Liver (tissue), 3 donors: Measurements from ENCODE around the gene MSH4.

Experiments
- HNF4A ChIP-seq, 2 donors: conservative IDR thresholded peaks; 2 replicates each; pipeline ENCODE4 v1.6.1; 2016; ENCODE audit warnings: antibody characterized with exemption in 2 of 2, mild to moderate bottlenecking in 2 of 2
- HNF4G ChIP-seq: IDR thresholded peaks from 2 replicates; pipeline ENCODE4 v1.6.1; 2016; ENCODE audit warnings: antibody characterized with exemption
- YY1 ChIP-seq: IDR thresholded peaks from 2 replicates; pipeline ENCODE4 v1.6.1; 2016; ENCODE audit warnings: antibody characterized with exemption, mild to moderate bottlenecking
- TF ChIP-seq, protein P1 (sequence below): fragments of 150-350 bp; IDR thresholded peaks from 2 replicates; pipeline ENCODE4 v1.5.1; 2017; ENCODE audit warnings: improper control_type of control experiment, low read depth, low read length; ENCODE audit not compliant: missing input control
- TF ChIP-seq, protein P2 (sequence below): IDR thresholded peaks from 2 replicates; pipeline ENCODE4 v1.6.1; 2016; ENCODE audit warnings: antibody characterized with exemption, mild to moderate bottlenecking
- TF ChIP-seq, protein P3 (sequence below): IDR thresholded peaks from 2 replicates; pipeline ENCODE4 v1.6.1; 2016; ENCODE audit warnings: antibody characterized with exemption
- donor health status: healthy.
- donor health status: healthy.

DNA sequence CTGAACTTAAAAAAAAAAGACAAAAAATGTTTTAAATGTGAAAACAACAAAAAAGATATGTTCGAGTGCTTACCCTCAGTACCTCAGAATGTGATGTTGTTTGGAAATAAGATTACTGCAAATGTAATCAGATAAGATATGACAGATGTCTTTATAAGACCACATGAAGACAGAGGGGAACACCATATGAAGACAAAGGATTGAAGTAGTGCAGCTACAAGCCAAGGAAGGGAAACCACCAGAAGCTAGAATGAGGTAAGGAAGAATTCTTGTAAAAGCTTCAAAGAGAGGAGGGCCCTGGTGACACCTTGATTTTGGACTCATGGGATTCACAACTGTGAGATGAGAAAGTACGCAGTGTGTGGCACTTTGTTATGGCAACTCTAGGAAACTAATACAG, 120.2 kb downstream of the MSH4 start:
- TF ChIP-seq, protein P1, sequence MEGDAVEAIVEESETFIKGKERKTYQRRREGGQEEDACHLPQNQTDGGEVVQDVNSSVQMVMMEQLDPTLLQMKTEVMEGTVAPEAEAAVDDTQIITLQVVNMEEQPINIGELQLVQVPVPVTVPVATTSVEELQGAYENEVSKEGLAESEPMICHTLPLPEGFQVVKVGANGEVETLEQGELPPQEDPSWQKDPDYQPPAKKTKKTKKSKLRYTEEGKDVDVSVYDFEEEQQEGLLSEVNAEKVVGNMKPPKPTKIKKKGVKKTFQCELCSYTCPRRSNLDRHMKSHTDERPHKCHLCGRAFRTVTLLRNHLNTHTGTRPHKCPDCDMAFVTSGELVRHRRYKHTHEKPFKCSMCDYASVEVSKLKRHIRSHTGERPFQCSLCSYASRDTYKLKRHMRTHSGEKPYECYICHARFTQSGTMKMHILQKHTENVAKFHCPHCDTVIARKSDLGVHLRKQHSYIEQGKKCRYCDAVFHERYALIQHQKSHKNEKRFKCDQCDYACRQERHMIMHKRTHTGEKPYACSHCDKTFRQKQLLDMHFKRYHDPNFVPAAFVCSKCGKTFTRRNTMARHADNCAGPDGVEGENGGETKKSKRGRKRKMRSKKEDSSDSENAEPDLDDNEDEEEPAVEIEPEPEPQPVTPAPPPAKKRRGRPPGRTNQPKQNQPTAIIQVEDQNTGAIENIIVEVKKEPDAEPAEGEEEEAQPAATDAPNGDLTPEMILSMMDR, result no peak
- TF ChIP-seq HNF4A (conservative IDR thresholded peaks at IDR 0.05) (no peak), HNF4G (no peak), YY1 (no peak)
- TF ChIP-seq, protein P2, sequence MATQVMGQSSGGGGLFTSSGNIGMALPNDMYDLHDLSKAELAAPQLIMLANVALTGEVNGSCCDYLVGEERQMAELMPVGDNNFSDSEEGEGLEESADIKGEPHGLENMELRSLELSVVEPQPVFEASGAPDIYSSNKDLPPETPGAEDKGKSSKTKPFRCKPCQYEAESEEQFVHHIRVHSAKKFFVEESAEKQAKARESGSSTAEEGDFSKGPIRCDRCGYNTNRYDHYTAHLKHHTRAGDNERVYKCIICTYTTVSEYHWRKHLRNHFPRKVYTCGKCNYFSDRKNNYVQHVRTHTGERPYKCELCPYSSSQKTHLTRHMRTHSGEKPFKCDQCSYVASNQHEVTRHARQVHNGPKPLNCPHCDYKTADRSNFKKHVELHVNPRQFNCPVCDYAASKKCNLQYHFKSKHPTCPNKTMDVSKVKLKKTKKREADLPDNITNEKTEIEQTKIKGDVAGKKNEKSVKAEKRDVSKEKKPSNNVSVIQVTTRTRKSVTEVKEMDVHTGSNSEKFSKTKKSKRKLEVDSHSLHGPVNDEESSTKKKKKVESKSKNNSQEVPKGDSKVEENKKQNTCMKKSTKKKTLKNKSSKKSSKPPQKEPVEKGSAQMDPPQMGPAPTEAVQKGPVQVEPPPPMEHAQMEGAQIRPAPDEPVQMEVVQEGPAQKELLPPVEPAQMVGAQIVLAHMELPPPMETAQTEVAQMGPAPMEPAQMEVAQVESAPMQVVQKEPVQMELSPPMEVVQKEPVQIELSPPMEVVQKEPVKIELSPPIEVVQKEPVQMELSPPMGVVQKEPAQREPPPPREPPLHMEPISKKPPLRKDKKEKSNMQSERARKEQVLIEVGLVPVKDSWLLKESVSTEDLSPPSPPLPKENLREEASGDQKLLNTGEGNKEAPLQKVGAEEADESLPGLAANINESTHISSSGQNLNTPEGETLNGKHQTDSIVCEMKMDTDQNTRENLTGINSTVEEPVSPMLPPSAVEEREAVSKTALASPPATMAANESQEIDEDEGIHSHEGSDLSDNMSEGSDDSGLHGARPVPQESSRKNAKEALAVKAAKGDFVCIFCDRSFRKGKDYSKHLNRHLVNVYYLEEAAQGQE, result no peak
- TF ChIP-seq, protein P3, sequence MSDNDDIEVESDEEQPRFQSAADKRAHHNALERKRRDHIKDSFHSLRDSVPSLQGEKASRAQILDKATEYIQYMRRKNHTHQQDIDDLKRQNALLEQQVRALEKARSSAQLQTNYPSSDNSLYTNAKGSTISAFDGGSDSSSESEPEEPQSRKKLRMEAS, result no peak
